ENCODE measurements around the gene LRP1B. TPM values are rescaled to one million over a fixed set of nuclear protein-coding genes. Genes with fewer than 3 reads are reported as not detected.

LRP1B gene
- total RNA-seq, 1 experiment from 2014 or later: 0.52 TPM

DNA sequence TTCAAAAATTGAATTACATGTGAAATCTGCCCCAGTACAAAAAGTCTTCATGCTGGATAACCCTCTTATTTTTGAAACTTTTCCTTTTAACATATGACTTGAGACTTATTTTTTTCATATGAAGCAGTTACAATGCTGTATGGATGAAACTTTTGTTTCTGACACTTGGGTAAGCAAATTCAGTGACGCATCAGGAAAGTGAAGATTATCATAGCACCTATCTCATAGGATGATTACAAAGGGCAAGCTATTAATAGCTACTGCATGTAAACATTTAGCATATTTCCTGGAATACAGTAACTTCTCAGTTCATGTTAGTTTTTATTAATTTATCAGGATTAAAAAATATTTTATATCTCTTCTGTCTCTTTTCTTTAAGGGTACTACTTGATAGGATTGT lies 1109.2 kb downstream of the LRP1B start:
- Mint-ChIP-seq H3K36me3 (no peaks in the 10 kb centered on the region), H3K4me1 (no peaks in the 10 kb centered on the region), H3K4me3 (no peak overlapping the region), H3K27me3 (ENCODE audit: low read depth) (no peaks in the 10 kb centered on the region), H3K9me3 (no peaks in the 10 kb centered on the region), H3K27ac (no peak overlapping the region)
- POLR2A ChIA-PET: no interaction called here
- CTCF ChIA-PET: no interaction called here
- ATAC-seq (no peak), DNase-seq (ENCODE audit: low spot score) (no peak)
- TF ChIP-seq, protein P1, sequence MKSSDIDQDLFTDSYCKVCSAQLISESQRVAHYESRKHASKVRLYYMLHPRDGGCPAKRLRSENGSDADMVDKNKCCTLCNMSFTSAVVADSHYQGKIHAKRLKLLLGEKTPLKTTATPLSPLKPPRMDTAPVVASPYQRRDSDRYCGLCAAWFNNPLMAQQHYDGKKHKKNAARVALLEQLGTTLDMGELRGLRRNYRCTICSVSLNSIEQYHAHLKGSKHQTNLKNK (CRISPR knock-in tag; IDR thresholded peaks at IDR 0.05): no peak
- TF ChIP-seq ZNF425 (CRISPR knock-in tag; conservative IDR thresholded peaks at IDR 0.05): no peak
- TF ChIP-seq, protein P2, sequence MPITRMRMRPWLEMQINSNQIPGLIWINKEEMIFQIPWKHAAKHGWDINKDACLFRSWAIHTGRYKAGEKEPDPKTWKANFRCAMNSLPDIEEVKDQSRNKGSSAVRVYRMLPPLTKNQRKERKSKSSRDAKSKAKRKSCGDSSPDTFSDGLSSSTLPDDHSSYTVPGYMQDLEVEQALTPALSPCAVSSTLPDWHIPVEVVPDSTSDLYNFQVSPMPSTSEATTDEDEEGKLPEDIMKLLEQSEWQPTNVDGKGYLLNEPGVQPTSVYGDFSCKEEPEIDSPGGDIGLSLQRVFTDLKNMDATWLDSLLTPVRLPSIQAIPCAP (CRISPR knock-in tag; IDR thresholded peaks at IDR 0.05): no peak
- no peak for TF ChIP-seq ERG (CRISPR knock-in tag; IDR thresholded peaks at IDR 0.05)
- no peak for TF ChIP-seq ZBTB21 (CRISPR knock-in tag; IDR thresholded peaks at IDR 0.05; ENCODE audit: borderline replicate concordance)
- TF ChIP-seq FOXP1 (CRISPR knock-in tag; IDR thresholded peaks at IDR 0.05; ENCODE audit: borderline replicate concordance): no peak
- TF ChIP-seq ATF1 (CRISPR knock-in tag; IDR thresholded peaks at IDR 0.05): no peak
- no peak for TF ChIP-seq ZBTB43 (CRISPR knock-in tag; IDR thresholded peaks at IDR 0.05)
- TF ChIP-seq, protein P3, sequence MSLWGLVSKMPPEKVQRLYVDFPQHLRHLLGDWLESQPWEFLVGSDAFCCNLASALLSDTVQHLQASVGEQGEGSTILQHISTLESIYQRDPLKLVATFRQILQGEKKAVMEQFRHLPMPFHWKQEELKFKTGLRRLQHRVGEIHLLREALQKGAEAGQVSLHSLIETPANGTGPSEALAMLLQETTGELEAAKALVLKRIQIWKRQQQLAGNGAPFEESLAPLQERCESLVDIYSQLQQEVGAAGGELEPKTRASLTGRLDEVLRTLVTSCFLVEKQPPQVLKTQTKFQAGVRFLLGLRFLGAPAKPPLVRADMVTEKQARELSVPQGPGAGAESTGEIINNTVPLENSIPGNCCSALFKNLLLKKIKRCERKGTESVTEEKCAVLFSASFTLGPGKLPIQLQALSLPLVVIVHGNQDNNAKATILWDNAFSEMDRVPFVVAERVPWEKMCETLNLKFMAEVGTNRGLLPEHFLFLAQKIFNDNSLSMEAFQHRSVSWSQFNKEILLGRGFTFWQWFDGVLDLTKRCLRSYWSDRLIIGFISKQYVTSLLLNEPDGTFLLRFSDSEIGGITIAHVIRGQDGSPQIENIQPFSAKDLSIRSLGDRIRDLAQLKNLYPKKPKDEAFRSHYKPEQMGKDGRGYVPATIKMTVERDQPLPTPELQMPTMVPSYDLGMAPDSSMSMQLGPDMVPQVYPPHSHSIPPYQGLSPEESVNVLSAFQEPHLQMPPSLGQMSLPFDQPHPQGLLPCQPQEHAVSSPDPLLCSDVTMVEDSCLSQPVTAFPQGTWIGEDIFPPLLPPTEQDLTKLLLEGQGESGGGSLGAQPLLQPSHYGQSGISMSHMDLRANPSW (CRISPR knock-in tag; conservative IDR thresholded peaks at IDR 0.05; ENCODE audit: low read depth): no peak
- no peak for TF ChIP-seq RELA (CRISPR knock-in tag; IDR thresholded peaks at IDR 0.05; ENCODE audit: borderline replicate concordance)
- no peak for TF ChIP-seq IRF2 (CRISPR knock-in tag; IDR thresholded peaks at IDR 0.05; ENCODE audit: borderline replicate concordance, low read depth)
- TF ChIP-seq TEAD4 (CRISPR knock-in tag; IDR thresholded peaks at IDR 0.05): no peak
- TF ChIP-seq JAZF1 (CRISPR knock-in tag; IDR thresholded peaks at IDR 0.05): no peak
- no peak for TF ChIP-seq NR3C1 (CRISPR knock-in tag; conservative IDR thresholded peaks at IDR 0.05; ENCODE audit: low read depth)
- TF ChIP-seq MYBL2 (CRISPR knock-in tag; IDR thresholded peaks at IDR 0.05): no peak
- no peak for TF ChIP-seq MAX (CRISPR knock-in tag; IDR thresholded peaks at IDR 0.05)
- no peak for TF ChIP-seq ZNF138 (CRISPR knock-in tag; conservative IDR thresholded peaks at IDR 0.05)
- TF ChIP-seq NFE2L1 (CRISPR knock-in tag; IDR thresholded peaks at IDR 0.05): no peak

Data from WTC11 (cell line).